ENCODE measurements around the gene SNN.

SNN gene

GRCh38 chr16:11667824-11668622, at the start of gene SNN:
TSS of gene SNN (plus strand) at chr16:11668455. CDS start at chr16:11676060, 7,605 bp downstream.
- peak; percentile 93 for DNase-seq

GRCh38 chr16:11619327-11619851, 48.9 kb upstream of the SNN start:
- peak; percentile 63 for DNase-seq

DNA sequence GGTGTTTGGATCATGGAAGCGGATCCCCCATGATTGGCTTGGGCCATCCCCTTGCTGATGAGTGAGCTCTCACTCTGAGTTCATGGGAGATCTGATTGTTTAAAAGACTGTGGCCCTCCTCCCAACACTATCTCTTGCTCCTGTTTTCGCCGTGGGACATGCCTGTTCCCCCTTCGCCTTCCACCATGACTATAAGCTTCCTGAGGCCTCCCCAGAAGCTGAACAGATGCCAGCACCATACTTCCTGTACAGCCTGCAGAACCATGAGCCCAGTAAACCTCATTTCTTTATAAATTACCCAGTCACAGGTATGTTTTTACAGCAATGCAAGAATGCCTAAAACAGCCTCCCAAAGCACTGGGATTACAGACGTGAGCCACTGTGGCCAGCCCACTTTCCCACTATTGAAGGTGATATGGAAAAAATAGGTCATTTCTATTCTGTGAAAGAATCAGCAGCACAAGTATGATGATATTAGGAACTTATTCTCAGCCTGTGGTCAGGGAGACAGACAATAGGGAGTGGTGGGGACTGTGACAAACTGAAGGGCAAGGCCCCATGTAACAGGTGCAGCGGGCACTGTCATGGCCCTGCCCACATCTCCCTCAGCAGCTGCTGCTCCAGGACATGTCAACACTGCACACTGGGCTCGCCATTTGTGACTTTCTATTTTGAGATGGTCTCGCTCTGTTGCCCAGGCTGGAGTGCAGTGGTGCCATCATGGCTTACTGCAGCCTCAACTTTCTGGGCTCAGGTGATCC, 47.8 kb upstream of the SNN start:
- no peak for DNase-seq

- peak; percentile 40 for DNase-seq
These were observed 46.7 kb upstream of the SNN start for GRCh38 chr16:11621539-11621919.

DNA sequence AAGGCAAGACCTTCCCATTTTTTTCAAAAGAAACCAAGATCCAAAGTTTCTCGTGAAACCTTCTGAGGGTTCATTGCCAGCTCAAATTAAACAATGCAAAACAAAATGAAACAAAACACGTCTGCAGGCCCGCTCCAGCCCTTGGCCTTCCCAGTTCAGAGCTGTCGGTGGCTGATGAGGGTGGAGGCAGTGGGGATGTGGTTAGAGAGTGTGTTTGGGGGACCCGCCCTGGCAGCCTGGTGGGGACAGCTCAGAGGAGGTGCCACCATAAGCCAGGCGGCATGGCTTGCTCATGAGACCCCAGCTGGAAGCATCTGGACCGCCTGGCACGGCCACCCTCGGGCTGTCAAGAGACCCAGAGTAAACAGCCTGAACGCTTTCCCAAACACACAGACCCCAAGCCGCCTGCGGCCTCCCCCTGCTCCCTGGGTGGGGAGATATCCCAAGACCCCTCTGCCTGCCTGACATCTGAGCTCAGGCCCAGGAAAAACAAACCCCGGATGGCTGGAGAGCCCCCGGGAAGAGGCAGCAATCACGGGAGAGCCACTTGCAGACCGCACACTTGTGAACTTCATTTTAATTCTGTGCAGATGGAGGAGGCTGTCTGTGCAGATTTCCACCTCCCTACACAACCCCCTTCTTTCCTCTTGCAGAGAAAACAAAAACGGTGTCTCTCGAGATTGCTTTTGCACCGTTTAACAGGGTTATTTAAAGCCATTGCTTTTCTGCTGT, 46.2 kb upstream of the SNN start:
- DNase-seq, result peak; percentile 80

DNA sequence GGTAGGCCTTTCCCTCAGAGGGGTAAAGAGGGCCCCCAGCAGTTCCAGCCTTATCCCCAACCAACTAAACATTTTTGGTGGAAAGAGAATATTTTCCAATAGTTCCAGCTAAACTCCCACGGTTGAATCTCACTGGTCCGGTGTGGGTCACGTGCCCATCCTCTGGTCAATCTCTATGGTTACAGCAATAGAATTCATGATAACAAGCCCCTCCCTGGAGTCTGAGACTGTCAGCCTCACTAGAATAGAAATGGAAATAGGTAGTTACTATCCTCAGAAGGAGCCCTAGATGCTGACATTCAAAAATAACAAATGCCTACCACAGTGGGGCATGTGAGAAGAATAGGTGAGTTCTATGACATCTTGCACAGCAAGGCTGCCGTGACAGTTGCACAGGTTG, 44.0 kb upstream of the SNN start:
- no peak for DNase-seq

GRCh38 chr16:11624636-11625607, 43.3 kb upstream of the SNN start:
- no peak for DNase-seq

GRCh38 chr16:11625769-11626168, 42.5 kb upstream of the SNN start:
- no peak for DNase-seq

GRCh38 chr16:11626657-11627291, 41.5 kb upstream of the SNN start:
- no peak for DNase-seq

GRCh38 chr16:11627292-11627663, 41.0 kb upstream of the SNN start:
- DNase-seq, result no peak

- peak; percentile 27 for DNase-seq
These were observed 40.3 kb upstream of the SNN start for GRCh38 chr16:11627822-11628457.

DNA sequence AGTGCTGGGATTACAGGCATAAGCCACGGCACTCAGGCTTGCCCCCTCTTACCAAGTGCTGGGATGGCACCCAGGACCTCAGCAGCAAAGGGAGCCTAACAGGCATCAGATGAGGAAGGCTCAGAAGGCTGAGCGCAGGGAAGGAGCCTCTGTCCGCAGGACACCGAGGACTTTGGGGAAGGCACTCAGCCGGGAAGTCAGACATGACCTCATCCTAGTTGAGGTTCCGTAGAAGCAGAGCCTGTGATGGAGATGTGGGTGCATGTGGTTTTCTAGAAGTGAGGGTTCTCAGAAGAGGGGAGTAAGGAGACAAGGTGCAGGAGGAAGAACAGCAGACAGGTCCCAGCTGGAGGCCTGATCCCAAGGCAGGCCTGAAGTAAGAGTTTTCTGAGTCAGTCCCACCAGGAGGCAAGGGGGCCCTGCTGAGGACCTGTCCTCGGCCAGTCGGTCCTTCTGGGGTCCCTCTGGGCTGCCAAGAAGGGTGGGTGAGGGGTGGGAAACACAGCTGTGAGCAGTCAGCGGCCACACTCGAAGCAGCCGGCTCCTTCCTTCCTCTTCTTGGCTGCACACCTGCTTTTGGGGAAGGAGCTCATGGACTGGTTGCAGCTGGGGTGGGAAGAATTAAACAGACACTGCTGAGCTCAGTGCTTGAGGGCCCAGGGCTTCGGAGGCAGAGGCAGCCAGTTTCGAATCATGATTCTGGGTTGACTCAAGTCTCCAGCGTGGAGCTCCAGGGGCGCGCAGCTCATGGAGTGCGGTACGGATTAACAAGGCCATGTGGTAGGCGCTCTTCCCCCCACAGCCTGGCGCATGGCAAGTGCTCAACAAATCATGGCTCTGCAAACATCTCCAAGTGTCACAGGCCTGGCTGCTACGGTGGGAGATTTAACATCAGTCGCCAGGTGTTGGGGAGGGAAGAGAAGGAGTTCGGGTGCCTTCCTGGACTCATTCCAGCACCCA, 38.9 kb upstream of the SNN start:
- peak; percentile 20 for DNase-seq

DNA sequence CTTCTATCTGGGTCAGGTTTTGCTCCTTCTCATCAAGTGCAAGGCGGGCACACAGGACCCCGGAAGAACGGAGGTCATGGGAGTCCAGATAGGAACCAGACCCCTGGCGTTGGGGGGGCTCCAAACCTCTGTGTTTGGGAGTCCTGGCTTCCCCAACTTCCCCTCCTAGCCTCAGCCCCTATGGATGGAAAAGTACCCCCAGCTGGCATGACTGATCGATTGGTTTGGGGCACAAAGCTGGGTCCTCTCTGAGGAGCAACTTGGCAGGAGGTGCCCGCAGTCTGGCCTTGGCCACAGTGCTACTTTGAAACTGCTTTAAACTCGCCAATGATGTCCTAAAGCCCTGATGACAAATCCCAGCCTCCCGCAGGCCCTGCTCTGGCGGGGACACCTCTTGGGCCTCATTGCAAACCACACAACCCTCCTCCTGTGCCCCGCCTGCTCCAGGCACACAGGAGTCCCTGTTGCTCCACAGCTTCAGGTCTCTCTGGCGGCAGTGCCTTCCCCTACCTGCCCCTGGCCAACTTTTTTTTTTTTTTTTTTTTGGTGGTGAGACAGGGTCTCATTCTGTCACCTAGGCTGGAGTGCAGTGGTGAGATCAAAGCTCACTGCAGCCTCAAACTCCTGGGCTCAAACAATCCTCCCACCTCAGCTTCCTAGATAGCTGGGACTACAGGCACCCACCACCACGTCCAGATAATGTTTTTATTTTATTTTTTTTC, 38.0 kb upstream of the SNN start:
- DNase-seq, result no peak

- no peak for DNase-seq
These were observed 37.5 kb upstream of the SNN start for GRCh38 chr16:11630768-11631056.

DNA sequence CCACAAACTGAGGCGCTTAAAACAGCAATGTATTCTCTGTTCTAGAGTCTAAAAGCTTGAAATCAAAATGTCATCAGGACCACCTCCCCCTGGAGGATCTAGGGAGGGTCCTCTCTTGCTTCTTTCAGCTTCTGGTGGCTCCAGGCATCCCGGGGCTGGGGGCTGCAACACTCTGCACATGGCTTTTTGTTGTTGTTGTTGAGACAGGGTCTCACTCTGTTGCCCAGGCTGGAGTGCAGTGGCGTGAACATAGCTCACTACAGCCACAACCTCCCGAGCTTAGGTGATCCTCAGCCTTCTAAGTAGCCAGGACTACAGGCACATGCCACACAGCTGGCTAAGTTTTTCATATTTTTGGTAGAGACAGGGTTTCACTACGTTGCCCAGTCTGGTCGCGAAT, 37.0 kb upstream of the SNN start:
- no peak for DNase-seq

GRCh38 chr16:11632455-11632939, 35.8 kb upstream of the SNN start:
- no peak for DNase-seq

DNA sequence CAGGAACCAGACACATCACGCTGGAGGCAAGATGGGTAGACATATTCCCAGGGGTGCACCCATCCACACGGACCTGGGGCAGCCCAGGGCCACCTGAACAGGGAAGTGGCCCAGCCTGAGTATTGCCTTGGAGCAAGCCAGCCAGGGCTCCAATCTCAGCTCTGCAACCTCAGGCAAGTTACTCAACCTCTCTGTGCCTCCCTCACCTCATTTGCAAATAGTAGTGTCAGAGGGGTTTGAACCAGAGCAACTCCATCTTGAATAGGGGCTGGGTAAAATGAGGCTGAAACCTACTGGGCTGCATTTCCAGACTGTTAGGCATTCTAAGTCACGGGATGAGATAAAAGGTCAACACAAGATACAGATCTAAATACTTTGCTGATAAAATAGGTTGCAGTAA, 35.1 kb upstream of the SNN start:
- DNase-seq, result no peak

- no peak for DNase-seq
These were observed 33.9 kb upstream of the SNN start for GRCh38 chr16:11634312-11634711.

DNA sequence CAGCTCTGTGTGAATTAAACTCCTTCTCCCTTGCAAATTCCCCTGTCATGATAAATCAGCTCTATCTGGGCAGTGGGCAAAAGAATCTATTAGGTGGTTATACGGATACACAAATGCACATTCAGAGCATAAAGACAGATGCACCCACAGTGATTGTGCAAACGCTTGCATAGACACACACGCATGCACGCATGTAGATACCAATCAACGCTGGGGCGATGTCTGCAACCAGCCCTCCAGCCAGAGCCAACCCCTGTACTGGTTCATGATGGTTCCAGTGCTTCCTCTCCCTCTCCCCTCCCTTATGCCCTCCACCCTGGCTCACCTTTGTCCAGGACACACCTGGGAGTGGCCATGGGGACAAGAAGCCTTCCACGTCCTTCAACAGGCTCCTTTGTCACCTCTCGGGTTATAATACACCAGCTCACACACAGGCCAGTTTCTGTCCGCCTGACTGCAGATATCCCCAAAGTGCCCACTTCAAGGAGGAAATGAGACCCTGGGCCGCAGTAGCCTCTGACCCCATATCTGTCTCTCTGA, 33.1 kb upstream of the SNN start:
- no peak for DNase-seq

All from CD4-positive, alpha-beta T cell treated with Interleukin-6 for 4 hours (primary cell).